Medulla oblongata (tissue), 1 donor: ENCODE results near the gene APOC3.
A peak's percentile ranks its signal among the peaks of the same experiment; 100 is the strongest.
"Not testable (repeated sequence)": the region's sequence is repeated elsewhere in the genome, so short reads cannot be mapped to it uniquely, and the experiment has no call there.

Experiments used
- DNase-seq: peaks from one replicate; pipeline ENCODE4 v3.0.0-alpha.2; 2015; ENCODE audit errors: extremely low spot score

APOC3 gene

GRCh38 chr11:116829525-116830183 is at the start of gene APOC3:
TSS of gene APOC3 (plus strand) at chr11:116829907. CDS start at chr11:116830583, 676 bp downstream.
- no peak for DNase-seq

GRCh38 chr11:116782728-116783127 is 47.0 kb upstream of the APOC3 start:
- DNase-seq = no peak

- DNase-seq = no peak
Measured at GRCh38 chr11:116786326-116786725, 43.4 kb upstream of the APOC3 start.

GRCh38 chr11:116786966-116787365 is 42.7 kb upstream of the APOC3 start:
- no peak for DNase-seq

GRCh38 chr11:116787436-116787785 is 42.3 kb upstream of the APOC3 start:
- DNase-seq = no peak

- DNase-seq = peak; percentile 86
Measured at GRCh38 chr11:116787786-116788486, 41.8 kb upstream of the APOC3 start, which contains the start of gene ZPR1. TSS of gene ZPR1 (minus strand) at chr11:116788023. CDS start at chr11:116787990, 33 bp downstream.

- no peak for DNase-seq
Measured at GRCh38 chr11:116788534-116788933, 41.2 kb upstream of the APOC3 start.

- no peak for DNase-seq
Measured at GRCh38 chr11:116788975-116789374, 40.7 kb upstream of the APOC3 start.

GRCh38 chr11:116790167-116791001 is 39.3 kb upstream of the APOC3 start:
- no peak for DNase-seq

- peak; percentile 78 for DNase-seq
Measured at GRCh38 chr11:116791002-116791812, 38.5 kb upstream of the APOC3 start.

- no peak for DNase-seq
Measured at GRCh38 chr11:116791813-116792143, 37.9 kb upstream of the APOC3 start, which contains the start of gene APOA5. TSS of gene APOA5 (minus strand) at chr11:116791879. CDS start at chr11:116791860, 19 bp downstream.

GRCh38 chr11:116792144-116792868 is 37.4 kb upstream of the APOC3 start:
- DNase-seq = no peak

- no peak for DNase-seq
Measured at GRCh38 chr11:116792869-116793771, 36.6 kb upstream of the APOC3 start.

- DNase-seq = no peak
Measured at GRCh38 chr11:116793772-116794097, 36.0 kb upstream of the APOC3 start.

- no peak for DNase-seq
Measured at GRCh38 chr11:116794851-116795250, 34.9 kb upstream of the APOC3 start.

- no peak for DNase-seq
Measured at GRCh38 chr11:116796548-116796947, 33.2 kb upstream of the APOC3 start.

- DNase-seq = no peak
Measured at GRCh38 chr11:116797816-116798215, 31.9 kb upstream of the APOC3 start.

GRCh38 chr11:116798368-116798767 is 31.3 kb upstream of the APOC3 start:
- DNase-seq = no peak

GRCh38 chr11:116800610-116801009 is 29.1 kb upstream of the APOC3 start:
- DNase-seq = no peak

- DNase-seq = not testable (repeated sequence)
Measured at GRCh38 chr11:116801662-116802061, 28.0 kb upstream of the APOC3 start.
